PC-9 (cell line): ENCODE results near the gene TRIP13. TPM values are rescaled to one million over a fixed set of nuclear protein-coding genes. Genes with fewer than 3 reads are reported as not detected.

Experiments used
- BruUV-seq: library from RNA; stranded (reverse); fragments of 400-500 nt; replicated peaks from 2 replicates; lab custom pipeline; 2021; lab: Mats Ljungman, UMichigan
- CTCF ChIA-PET: fragments of 300-600 bp; sonication (Branson Sonifier 250); formaldehyde crosslinking; loops from one replicate; lab custom pipeline; 2022; ENCODE audit warnings: antibody characterized with exemption; lab: Charles Lee
- POLR2A ChIA-PET: fragments of 300-600 bp; sonication (Branson Sonifier 250); formaldehyde crosslinking; loops from one replicate; lab custom pipeline; 2022; ENCODE audit warnings: antibody characterized with exemption; ENCODE audit not compliant: unreplicated experiment; lab: Charles Lee
- DNase-seq, 2 experiments: peaks; one replicate each; pipeline versions ENCODE4 v3.0.0 to v3.0.0-alpha.2; 2015 to 2022; ENCODE audit warnings: mixed read lengths in 1 of 2
- H2AFZ ChIP-seq: fragments of 200-600 bp; sonication (generic); 2 replicates; pipeline ENCODE4 v1.8.1; 2017; ENCODE audit warnings: antibody characterized with exemption
- H3F3A ChIP-seq: fragments of 200-600 bp; sonication (generic); 2 replicates; pipeline ENCODE4 v1.8.1; 2017; ENCODE audit warnings: antibody characterized with exemption, mild to moderate bottlenecking, low read depth; ENCODE audit not compliant: insufficient read depth
- H3K27ac ChIP-seq: fragments of 200-600 bp; sonication (generic); 2 replicates; pipeline ENCODE4 v1.6.1; 2016; ENCODE audit warnings: mixed run types
- H3K27me3 ChIP-seq: fragments of 200-600 bp; sonication (generic); 2 replicates; pipeline ENCODE4 v1.6.1; 2016; ENCODE audit warnings: low read depth, mixed run types; ENCODE audit not compliant: insufficient read depth
- H3K36me3 ChIP-seq: fragments of 200-600 bp; sonication (generic); 2 replicates; pipeline ENCODE4 v1.6.1; 2016; ENCODE audit warnings: low read depth, mixed run types
- H3K4me1 ChIP-seq: fragments of 200-600 bp; sonication (generic); replicated peaks from 2 replicates; pipeline ENCODE4 v1.6.1; 2016; ENCODE audit warnings: mixed run types; ENCODE audit not compliant: insufficient read depth
- H3K4me2 ChIP-seq: fragments of 200-600 bp; sonication (generic); 2 replicates; pipeline ENCODE4 v1.6.1; 2017; ENCODE audit warnings: mixed run types
- H3K4me3 ChIP-seq: fragments of 200-600 bp; sonication (generic); 2 replicates; pipeline ENCODE4 v1.6.1; 2016; ENCODE audit warnings: mixed run types
- H3K79me2 ChIP-seq: fragments of 200-600 bp; sonication (generic); 2 replicates; pipeline ENCODE4 v1.6.1; 2017; ENCODE audit warnings: low read depth, mixed run types
- H3K9me2 ChIP-seq: fragments of 200-600 bp; sonication (generic); 2 replicates; pipeline ENCODE4 v1.8.1; 2017; ENCODE audit warnings: mild to moderate bottlenecking; ENCODE audit not compliant: insufficient read depth
- H3K9me3 ChIP-seq: fragments of 200-600 bp; sonication (generic); 2 replicates; pipeline ENCODE4 v1.8.1; 2016; ENCODE audit warnings: low read depth; ENCODE audit not compliant: insufficient read depth
- H4K20me1 ChIP-seq: fragments of 200-600 bp; sonication (generic); 2 replicates; pipeline ENCODE4 v1.8.1; 2017; ENCODE audit not compliant: insufficient read depth
- CTCF ChIP-seq: fragments of 200-600 bp; sonication (generic); conservative IDR thresholded peaks from 2 replicates; pipeline ENCODE4 v1.6.1; 2017; ENCODE audit warnings: mixed run types, antibody characterized with exemption, mild to moderate bottlenecking, moderate library complexity
- EZH2 ChIP-seq: fragments of 200-600 bp; sonication (generic); IDR thresholded peaks from 2 replicates; pipeline ENCODE4 v1.8.0; 2017; ENCODE audit warnings: antibody characterized with exemption, low read depth
- intact Hi-C: fragments of 100-400 bp; cut with micrococcal nuclease; formaldehyde crosslinking; loops from one replicate; pipeline ENCODE4 v1.10.0; 2022; ENCODE audit not compliant: unreplicated experiment
- total RNA-seq: library from RNA; stranded (reverse); gene quantifications from 2 replicates; pipeline ENCODE4 v1.2.3, GENCODE V29; 2021

TRIP13 gene
- total RNA-seq, 1 experiment from 2014 or later: 74.0 TPM

- ChIA-PET POLR2A (no interaction called here), CTCF (interaction anchor here (0.7 kb wide), 1 partner anchor 1613 kb away, joined by 3 read pairs; no protein-coding TSS in a partner anchor)
- BruUV-seq: no TSS peak
- TF ChIP-seq EZH2 (no peak), CTCF (no peak)
- DNase-seq: no peak
- H3K27ac ChIP-seq: no peak overlapping the region
- H3K9me2 ChIP-seq: no peaks in the 10 kb centered on the region
- H4K20me1 ChIP-seq: peaks cover 2% of the 10 kb centered on the region; the same call in 1 of the 2 replicates
- H3K79me2 ChIP-seq: no peaks in the 10 kb centered on the region
- H3K4me3 ChIP-seq: no peak overlapping the region
- H3K4me1 ChIP-seq: no peaks in the 10 kb centered on the region
- peaks cover 96% of the 10 kb centered on the region for H3K27me3 ChIP-seq
- H2AFZ ChIP-seq: no peak overlapping the region
- H3K9me3 ChIP-seq: no peaks in the 10 kb centered on the region
- no peaks in the 10 kb centered on the region for H3K36me3 ChIP-seq
- intact Hi-C loops: no loop called here
- no peak overlapping the region for H3K4me2 ChIP-seq
- no peaks in the 10 kb centered on the region for H3F3A ChIP-seq
Measured at GRCh38 chr5:952597-953271, 60.0 kb downstream of the TRIP13 start.

GRCh38 chr5:953535-954449 lies 61.1 kb downstream of the TRIP13 start:
- DNase-seq: no peak
- Histone ChIP-seq H3K4me2 (no peak overlapping the region), H3K4me3 (no peak overlapping the region), H3K27me3 (peaks cover 96% of the 10 kb centered on the region), H3F3A (no peaks in the 10 kb centered on the region), H3K4me1 (no peaks in the 10 kb centered on the region), H3K9me2 (no peaks in the 10 kb centered on the region), H4K20me1 (peaks cover 4% of the 10 kb centered on the region; the same call in 1 of the 2 replicates), H3K36me3 (no peaks in the 10 kb centered on the region), H2AFZ (no peak overlapping the region), H3K27ac (no peak overlapping the region), H3K79me2 (no peaks in the 10 kb centered on the region), H3K9me3 (no peaks in the 10 kb centered on the region)
- BruUV-seq: no TSS peak
- CTCF ChIA-PET: interaction anchor here (0.6 kb wide), 1 partner anchor 707 kb away, joined by 6 read pairs; no protein-coding TSS in a partner anchor
- POLR2A ChIA-PET: no interaction called here
- TF ChIP-seq CTCF: no peak
- TF ChIP-seq EZH2: no peak
- intact Hi-C loops: no loop called here

GRCh38 chr5:955886-956761 lies 63.4 kb downstream of the TRIP13 start:
- Histone ChIP-seq H3K4me2 (no peak overlapping the region), H4K20me1 (peaks cover 4% of the 10 kb centered on the region; the same call in 1 of the 2 replicates), H3K36me3 (no peaks in the 10 kb centered on the region), H3K4me1 (no peaks in the 10 kb centered on the region), H3K9me2 (no peaks in the 10 kb centered on the region), H3K27me3 (peaks cover 96% of the 10 kb centered on the region), H3K4me3 (no peak overlapping the region), H3K27ac (no peak overlapping the region), H3F3A (no peaks in the 10 kb centered on the region), H3K79me2 (no peaks in the 10 kb centered on the region), H2AFZ (no peak overlapping the region), H3K9me3 (no peaks in the 10 kb centered on the region)
- ChIA-PET CTCF (no interaction called here), POLR2A (no interaction called here)
- no peak for DNase-seq
- intact Hi-C loops: no loop called here
- no peak for TF ChIP-seq EZH2
- TF ChIP-seq CTCF: no peak
- BruUV-seq: no TSS peak
